HG02938 (cell line): ENCODE measurements around the gene CNPY4.

Source experiments
- ATAC-seq: cut with Tn5 transposase; IDR thresholded peaks from one replicate; pipeline ENCODE4 v1.9.1; 2021; ENCODE audit warnings: mild to moderate bottlenecking, moderate library complexity; ENCODE audit not compliant: unreplicated experiment

Gene CNPY4

DNA sequence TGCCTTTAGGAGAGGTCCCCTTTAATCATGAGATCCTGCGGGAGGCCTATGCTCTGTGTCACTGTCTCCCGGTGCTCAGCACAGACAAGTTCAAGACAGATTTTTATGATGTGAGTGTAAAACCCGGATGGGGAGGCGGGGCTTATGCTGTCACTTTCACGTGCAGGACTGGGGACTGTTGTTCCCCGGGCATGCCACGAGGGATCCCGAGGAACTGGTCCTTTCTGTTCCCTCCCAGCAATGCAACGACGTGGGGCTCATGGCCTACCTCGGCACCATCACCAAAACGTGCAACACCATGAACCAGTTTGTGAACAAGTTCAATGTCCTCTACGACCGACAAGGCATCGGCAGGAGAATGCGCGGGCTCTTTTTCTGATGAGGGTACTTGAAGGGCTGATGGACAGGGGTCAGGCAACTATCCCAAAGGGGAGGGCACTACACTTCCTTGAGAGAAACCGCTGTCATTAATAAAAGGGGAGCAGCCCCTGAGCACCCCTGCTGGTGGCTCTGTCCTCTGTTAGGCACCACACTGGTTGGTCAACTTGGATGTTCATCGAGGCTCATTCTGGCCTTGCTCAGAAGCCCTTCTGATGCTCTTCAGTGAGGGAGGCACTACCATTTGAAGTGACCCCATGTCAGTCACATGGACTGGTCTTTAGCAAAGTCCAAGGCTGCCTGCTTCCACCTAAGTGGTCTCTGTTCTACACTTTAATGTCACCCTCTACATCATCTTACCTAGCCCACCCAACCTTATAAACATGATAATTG lies 27.8 kb upstream of the CNPY4 start:
- no peak for ATAC-seq

DNA sequence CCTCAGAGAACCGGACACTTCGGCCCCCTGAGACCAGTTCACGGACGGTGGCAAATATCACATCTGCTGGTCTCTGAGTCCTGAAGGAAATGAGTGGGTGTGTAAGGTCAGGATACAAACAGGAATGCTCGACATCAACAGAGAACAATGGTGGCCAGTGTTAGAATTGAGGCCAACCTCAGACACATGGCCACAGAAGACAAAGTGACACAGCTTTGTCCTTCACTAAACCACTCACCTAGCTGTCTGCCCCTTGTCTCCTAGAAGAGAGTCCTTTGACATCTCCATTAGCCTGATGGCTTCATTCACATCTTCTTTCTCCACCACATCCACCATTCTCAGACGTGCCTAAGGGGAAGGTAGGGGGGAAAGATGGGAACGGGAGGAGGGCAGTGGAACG lies 26.4 kb upstream of the CNPY4 start:
- no peak for ATAC-seq

DNA sequence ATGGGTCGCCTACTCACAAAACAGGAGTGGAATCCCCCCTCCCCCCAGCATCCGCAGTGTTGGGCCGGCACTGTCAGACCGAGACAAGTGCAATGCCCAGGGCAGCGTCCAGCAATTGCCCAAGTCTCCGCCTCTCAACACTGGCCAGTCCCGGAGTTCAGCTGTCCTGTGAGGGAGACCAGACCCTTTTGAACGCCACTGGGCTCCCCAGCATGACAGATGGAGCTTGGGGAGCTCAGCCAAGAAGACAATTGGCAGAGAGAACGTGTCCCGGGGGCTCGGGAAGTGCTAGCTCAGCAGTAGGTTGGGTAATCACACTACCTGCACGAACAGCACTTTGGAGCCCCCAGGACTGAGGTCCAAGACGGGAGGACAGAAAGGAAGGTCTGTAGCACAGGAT lies 25.9 kb upstream of the CNPY4 start:
- ATAC-seq: no peak

DNA sequence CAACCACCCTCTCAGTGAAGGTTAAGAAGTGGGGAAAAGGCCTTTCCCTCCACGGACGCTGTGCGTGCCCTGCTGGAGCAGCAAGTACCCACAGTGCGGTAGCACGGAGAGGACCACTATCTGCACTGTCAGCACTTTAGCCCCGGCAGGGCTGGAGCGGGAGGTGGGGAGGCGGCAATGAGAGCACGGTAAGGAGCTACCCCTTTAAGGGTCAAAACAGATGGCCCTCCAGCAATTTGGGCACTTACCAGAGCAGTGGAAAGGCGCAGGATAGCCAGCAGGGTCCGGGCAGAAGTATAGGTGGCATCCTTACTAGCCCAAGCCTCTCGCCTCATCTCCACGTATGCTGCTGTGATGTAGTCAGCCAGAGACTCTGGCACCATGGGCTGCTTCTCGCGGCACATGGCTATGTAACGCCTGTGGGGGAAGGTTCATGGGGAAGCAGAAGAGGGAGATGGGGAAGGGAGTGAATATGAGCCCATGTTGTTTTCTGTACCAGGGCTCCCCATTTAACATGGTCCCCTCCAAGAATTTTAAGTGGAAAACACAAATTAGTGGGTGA lies 25.4 kb upstream of the CNPY4 start:
- no peak for ATAC-seq

DNA sequence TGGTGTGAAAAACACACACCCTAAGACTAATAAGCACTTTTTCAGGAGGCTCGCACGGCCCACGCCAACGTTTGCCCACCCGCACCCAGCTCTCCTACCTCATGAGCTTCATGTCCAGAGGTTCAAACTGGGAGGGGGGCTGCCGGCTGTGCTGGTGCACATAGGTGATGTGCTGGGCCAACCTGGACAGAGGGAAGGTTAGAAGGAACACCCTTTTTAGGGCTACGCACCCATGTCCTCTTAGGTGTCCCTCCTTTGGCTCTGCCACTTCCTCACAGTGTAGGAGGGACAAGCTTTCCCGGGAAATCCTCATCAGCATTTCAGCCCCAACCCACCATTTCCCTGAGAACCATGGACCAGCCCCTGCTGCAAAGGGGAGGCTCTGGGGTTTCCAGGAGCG lies 24.1 kb upstream of the CNPY4 start:
- ATAC-seq: no peak

DNA sequence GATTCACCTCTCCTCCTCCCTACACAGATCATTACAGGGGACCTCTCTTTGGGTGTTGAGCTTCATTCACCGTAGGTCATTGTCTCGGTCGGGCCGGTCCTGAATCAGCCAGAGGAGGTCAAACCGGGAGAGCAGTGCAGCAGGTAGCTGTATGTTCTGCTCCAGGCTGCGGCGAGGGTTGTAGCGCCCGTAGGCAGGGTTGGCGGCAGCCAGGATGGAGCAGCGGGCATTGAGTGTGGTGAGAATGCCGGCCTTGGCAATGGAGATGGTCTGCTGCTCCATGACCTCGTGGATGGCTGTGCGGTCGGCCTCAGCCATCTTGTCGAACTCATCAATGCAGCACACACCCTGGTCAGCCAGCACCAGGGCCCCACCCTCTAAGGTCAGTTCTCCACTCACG lies 23.7 kb upstream of the CNPY4 start:
- ATAC-seq: no peak

DNA sequence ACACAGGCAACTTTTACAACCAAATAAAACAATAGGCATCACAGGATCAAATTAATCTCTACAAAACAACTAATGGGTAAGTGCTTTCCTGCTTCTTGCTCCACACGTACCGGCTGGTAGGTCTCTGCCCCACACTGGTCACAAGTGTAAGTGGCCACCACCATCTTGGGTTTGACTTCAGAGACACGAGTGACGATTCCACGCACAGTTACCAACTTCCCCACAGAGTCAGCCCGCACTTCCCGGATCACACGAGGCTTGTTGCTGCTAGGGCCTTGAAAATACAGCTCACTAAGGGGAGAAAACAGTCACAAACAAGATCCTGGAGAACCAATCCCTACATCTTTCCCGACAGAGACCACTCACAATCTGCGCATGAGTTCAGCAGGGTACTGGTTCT lies 20.5 kb upstream of the CNPY4 start:
- ATAC-seq: no peak

DNA sequence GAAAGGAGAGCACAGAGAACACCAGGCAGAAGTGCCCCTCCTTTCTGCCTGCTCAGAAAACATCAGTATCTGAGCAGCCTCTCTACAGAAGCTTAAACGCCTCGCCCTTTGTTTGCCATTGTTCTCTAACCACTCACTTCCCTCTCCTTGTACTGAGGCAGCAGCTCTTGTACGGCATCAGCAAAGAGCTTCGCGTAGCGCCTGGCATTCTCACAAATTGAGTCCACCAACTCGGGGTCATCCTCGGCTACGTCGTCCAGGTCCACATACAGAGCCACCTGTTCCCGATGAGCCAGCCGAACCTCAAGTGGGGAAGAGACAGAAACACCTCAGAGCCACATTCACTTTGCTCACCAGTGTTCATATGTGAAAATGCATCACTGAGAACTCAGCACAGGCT lies 20.0 kb upstream of the CNPY4 start:
- no peak for ATAC-seq

DNA sequence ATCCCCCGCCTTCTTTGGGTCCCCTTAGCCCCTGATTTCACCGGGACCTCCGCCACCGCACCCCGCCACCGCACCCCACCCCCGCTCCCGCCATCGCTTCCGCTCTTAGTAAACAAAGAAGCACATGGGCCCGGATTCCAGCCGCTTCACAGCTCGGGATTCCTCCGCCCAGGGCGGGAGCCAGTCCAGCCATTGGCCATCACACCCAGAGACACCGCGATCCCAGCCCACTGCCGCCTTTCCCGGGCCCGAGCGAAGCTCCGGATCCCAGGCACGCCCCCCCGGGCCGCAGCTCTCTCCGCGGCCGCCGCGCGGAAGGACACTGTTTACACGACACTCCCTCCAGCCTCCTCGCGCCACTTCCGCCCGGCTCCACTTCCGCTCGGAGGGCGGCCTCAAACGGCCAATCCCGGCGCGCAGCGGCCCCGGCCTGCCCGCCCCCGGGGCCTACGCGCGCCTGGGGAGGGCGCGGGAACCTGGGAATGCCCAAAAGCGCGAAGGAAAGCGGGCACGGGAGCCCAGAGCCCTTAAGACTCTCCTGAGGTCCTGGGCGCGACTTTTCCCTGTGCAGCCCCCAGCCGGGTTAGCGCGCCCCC lies 18.9 kb upstream of the CNPY4 start:
- ATAC-seq: peak; percentile 47

DNA sequence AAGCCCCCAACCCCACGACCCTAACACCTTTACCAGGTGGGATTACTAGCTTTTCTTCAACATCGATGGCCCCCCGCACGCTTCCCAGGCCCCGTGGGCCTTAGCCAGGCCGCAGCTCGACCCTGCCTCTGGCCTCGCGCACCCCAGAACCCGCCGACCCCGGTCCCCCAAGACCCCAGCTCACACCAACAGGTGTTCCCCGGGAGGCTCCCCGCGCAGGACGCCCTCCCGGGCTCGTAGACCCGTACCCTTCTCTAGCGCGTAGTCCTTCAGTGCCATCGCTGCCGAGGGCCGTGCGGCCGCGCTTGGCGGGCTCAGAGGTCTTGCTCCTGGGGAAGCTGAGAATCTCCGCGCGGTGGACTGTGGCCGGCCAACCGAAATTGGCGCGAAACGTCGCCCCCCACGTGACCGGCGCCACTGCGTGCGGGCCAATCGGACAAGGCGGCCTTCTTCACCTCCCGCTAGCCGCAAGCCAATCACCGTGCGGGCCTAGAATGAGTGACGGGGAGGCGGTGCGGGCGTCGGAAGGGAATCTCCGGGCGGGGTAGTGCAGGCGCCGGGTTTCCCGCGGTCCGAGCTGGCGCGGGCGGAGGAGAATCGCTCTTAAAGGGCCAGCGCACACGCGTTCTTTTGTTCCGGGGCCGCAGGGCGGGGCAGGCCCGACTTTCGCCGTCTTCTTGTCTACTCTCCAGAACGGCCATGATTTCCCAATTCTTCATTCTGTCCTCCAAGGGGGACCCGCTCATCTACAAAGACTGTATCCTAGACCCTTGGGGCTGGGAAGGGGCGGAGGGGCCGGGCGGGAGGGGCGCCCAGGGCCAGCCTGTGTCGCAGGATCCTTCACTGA lies 18.2 kb upstream of the CNPY4 start, which contains the start of the genes AP4M1 and MCM7:
AP4M1 (plus strand) TSS at position 628 of the 847 bp plus-strand sequence; CDS start at position 700, 72 bp downstream.
MCM7 (minus strand) TSS at position 382 of the 847 bp plus-strand sequence; CDS start at position 279, 103 bp downstream.
- peak; percentile 82 for ATAC-seq

DNA sequence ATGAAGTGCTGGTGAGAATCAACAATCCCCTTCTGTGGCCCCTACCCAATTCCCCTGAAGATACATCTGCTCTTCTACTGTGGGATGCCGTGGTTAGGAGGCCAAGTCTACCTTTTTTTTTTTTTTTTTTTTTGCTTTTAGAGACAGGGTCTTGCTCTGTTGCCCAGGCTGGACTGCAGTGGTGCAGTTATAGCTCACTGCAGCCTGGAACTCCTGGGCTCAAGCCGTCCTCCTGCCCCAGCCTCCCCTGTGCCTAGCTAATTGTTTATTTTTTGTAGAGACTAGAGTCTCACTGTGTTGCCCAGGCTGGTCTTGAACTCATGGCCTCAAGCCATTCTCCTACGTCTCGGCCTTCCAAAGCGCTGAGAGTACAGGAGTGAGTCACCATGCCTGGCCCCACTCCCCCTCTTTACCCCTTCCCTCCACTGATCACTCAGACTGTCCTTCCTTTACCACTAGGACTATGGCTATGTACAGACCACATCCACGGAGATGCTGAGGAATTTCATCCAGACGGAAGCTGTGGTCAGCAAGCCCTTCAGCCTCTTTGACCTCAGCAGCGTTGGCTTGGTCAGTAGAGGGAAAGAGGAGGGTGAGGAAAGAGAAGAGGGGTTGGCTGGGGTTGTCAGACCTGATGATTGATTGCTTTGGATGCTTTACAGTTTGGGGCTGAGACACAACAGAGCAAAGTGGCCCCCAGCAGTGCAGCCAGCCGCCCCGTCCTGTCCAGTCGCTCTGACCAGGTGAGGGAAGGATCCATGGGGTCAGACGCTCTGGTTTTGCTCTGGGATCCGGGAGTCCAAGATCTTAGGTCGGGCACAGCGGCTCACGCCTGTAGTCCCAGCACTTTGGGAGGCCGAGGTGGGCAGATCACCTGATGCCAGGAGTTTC lies 16.2 kb upstream of the CNPY4 start:
- no peak for ATAC-seq

DNA sequence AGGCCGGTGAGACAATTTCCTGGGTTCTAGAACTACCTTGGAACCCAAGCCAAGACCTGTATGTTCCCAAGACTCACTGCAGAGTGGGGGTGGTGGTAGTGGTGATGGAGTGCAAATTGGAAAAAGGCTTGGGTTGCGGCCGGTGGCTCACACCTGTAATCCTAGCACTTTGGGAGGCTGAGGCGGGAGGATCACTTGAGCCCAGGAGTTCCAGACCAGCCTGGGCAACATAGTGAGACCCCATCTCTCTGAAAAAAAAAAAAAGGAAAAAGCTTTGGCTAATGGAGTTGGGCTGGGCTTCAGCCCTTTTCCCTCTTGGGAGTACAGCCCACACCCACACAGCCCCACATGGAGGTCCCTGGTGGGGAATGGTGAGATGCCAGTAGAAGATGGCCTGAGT lies 13.9 kb upstream of the CNPY4 start:
- ATAC-seq: no peak

DNA sequence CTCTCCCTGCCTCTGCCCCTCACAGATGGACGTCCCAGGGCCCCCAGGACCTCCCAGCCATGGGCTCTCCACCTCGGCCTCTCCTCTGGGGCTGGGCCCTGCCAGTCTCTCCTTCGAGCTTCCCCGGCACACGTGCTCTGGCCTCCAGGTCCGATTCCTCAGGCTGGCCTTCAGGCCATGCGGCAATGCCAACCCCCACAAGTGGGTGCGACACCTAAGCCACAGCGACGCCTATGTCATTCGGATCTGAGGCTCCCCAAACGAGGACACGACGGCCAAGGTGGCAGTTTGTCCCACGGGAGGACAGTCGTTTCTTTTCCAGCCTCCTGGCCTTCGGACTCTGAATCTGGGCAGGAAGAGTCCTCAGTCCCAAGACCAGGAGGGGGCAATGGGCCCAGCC lies 12.8 kb upstream of the CNPY4 start:
- no peak for ATAC-seq

DNA sequence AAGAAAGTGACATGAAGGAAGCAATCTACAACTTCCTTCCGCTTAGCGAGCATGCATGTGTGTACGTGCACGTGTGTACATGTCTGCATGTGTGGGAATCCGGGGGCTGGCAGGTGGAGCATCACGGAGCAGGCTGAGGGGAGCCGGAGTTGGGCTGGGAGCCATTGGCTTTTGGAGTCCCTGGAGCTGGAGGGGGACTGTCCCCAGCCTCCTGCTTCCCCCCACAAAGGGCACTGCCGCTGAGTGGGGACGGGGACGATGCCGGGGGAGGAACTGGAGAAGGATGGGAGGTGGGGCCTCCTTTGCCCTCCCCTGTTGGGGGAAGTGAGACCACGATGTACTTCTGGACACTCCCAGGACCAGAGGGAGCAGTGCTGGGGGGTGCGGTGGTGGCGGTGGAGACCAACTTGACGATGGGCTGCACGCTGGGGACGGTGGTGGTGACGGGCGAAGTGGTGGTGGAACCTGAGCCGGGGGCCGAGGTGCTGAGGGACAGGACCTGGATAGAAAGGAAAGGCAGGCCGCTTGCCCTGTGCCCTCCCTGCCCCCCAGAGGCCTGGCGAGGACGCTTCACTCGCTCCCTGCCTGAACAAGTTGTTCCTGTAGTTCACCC lies 12.2 kb upstream of the CNPY4 start:
- no peak for ATAC-seq

DNA sequence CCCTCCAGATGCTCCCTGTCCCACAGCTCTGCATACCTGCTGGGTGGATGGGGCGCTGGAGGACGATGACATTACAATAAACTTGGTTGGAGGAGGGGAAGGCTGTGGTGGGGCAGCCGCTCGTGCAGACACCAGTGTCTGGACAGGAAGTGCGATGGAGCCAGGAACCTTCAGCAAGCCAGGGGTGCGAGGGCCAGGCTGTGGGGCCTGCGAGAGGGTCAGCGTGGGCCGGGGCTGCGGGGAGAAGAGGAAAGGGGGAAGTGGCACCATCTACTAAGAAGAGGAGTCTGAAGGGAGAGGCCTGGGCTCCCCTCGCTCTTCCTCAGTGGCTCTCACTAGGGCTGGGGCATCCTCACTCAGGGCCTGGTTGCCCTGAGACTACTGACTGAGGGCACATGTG lies 11.5 kb upstream of the CNPY4 start:
- ATAC-seq: no peak

DNA sequence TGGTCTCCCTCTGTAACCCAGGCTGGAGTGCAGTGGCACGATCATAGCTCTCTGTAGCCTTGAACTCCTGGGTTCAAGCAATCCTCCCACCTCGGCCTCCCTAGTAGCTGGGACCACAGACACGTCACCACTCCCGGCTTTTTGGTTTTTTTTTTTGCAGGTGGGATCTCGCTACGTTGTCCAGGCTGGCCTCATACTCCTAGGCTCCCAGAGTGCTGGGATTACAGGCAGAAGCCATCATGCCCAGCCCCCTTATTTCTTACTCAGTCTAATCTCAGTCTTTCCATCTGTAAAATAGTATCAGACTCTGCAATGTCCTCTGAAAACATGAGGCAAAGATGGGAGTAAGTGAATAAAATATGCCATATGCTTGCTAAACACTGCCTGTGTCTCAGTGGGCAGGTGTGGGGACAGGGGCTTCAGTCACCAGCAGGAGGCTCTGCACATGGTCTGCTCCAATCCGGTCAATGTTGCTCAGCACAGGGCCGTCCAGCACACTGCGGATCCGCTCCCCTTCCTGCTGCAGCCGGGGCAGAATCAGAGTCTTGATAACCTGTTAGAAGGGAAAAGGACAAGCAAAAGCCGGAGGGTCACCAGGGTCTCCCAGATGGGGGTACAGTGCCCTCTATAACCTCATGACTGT lies 9.8 kb upstream of the CNPY4 start:
- ATAC-seq: no peak

DNA sequence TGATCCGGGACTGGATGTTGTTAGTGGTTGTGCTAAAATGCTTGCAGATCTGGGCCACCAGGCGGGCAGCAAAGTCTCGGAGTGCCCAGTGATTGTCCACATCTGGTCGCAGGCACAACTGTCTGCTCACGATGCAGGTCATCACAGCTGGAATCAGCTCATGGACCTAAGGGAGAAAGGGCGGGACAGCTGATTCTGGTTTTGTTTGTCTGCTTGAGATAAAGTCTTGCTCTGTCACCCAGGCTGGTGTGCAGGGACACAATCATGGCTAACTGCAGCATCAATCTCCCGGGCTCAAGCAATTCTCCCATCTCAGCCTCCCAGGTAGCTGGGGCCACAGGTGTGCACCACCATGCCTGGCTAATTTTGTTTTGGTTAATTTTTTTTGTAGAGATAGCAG lies 8.3 kb upstream of the CNPY4 start:
- no peak for ATAC-seq

DNA sequence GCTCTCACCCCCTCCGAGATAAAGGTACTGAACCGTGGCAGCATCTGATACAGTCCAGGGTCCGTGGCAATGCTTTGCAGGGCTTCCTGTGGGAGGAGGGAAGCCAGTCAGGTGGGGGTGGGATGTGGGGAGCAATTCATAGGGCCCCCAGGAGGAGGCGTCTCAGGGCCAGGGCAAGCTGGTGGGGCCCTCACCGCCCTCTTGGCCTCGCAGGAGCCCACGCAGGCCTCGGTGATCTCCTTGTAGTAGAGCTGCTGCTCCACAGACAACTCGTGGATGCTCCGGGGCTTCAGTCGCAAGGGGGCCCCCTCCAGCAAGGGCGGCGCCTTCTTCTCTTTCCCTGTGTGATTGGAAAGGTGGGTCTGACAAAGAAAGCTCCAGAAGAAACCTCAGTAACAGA lies 7.5 kb upstream of the CNPY4 start:
- no peak for ATAC-seq

DNA sequence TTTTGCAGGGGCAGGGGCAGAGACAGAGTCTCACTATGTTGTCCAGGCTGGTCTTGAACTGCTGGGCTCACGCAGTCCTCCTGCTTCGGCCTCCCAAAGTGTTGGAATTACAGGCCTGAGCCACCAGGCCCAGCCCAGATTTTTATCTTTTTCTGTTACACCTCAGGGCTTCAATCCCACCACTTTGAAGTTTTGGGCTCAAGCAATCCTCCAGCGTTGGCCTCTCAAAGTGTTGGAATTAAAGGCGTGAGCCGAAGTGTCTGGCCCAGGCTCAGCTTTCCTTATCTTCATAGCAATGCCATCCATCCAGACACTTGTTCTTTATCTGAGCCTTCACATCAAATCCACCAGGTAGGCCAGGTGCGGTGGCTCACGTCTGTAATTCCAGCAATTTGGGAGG lies 4.4 kb upstream of the CNPY4 start:
- no peak for ATAC-seq
